ENCODE results near the gene FERMT3.

Gene FERMT3

DNA sequence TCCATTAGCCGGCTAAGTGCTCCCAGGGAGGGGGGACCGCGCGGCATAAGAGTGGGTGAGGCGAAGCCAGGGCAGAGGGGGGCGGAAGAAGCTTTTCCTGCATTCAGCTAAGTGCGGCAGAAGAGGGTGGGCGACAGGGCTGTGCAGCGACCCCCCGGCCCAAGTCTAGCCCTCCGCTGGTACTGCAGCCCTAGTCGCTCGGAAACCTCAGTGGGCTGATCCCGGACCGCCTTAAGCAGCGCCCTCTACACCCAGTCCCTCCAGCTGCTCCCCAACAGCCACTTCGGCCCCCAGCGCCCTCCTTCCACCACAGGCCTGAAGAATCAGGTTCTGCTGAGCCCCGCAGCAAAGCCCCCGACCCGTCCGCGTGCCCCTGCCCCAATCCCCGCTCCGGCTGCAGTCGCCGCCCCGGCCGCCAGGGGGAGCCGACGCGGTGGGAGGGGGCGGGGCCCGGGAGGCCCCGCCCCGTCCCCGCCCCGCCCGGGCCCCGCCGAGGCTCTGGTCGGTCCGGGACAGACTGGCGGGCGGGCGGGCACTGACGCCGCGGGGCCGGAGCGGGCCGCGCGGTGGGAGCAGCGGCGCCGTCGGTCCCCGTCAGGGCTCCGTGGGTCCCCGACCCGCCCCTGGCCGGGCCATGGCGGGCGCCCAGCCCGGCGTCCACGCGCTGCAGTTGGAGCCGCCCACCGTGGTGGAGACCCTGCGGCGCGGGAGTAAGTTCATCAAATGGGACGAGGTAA is 44.7 kb downstream of the FERMT3 start, which contains the start of gene PLCB3:
TSS of gene PLCB3 (plus strand) at position 515 of the 737 bp plus-strand sequence. CDS start at position 635, 120 bp downstream.
- DNase-seq: no peak

DNA sequence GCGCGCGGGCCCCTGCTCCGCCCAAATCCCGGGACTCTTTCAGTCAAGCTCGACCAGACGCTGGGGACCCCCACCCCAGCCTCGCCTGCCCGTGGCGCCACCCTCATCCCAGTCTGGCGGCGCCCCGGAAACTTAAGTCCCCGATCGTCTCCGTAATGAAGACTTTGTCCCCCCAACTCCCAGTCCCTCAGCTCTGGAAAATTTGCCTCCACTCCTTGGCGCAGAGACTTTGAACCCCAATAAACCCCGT is 45.2 kb downstream of the FERMT3 start:
- no peak for DNase-seq

DNA sequence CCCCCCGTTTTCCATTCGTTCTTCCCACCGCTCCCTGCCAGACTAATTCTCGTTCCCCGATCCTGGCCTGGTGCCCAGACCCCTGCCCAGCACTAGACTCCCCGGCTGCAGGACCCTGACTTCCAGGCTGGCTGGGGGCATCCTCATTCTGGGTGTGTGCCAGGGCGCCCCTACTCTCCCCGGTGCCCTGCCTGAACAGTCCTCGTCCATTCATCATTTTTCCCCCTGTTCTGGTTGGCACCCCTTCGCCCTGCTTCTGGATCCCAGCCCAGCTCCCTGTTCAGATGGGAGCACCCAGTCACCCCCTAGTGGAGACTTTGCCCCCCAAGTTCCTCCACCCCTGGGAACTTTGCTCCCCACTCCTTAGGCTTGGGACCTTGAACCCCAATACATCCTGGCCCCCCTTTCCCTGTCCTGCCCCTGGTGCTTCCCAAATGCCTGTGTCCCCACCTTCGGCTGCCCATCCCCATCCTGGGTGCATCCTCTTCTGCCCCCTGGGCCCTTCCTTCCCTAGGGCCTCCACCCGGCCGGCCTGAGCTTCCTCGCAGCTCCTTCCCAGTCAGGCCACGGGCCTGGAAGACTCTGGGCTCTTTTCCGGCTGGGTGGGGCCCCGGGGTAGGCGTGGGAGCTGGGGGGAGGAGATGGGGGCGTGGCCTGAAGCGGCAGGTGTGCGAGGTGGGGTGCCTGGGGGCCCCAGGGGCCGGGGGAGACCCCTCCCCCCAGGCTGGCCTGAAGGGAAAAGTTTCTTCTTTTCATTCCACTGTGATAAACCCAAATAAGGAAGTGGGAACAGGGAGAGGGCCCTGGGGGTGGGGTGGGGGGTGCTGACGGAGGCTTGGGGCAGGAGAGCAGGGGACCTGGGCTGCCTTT is 45.7 kb downstream of the FERMT3 start:
- no peak for DNase-seq

DNA sequence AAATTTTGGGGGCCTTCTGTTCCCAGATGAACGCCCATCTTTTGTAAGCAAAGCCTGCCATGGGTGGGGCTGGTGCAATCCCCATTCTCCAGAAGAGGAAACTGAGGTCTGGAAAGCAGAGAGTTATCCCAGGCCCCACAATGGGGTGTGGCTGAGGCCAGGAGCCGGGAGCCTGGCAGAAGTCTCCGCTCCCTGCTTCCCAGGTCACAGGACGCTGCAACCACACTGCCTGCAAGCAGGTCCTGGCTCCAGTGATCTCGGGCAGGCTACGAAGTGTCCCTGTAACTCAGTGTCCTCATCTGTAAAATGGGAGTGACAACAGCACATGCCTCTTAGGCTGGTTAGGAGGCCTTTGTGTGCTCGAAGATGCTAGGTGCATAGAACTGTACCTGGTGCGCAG is 46.5 kb downstream of the FERMT3 start:
- DNase-seq: no peak

DNA sequence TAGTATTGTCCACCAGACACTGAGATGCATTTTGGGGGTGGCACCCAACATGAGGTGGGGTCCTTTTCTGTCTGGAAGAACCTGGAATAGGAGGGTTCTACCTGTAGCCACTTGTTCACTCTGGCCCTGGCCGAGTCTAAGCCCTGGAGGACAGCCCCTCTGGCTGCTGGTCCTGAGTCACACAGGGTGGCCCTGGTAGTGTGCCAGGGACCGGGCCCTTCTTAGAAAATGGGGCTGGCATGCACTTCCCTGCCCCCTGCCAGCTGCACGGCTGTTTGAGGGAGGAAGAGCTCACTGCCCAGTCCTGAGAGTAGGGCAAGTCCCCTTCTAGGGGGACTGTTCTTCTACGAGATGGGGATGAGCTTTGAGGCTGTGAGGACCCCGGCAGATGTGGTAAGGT is 47.0 kb downstream of the FERMT3 start:
- DNase-seq: no peak

DNA sequence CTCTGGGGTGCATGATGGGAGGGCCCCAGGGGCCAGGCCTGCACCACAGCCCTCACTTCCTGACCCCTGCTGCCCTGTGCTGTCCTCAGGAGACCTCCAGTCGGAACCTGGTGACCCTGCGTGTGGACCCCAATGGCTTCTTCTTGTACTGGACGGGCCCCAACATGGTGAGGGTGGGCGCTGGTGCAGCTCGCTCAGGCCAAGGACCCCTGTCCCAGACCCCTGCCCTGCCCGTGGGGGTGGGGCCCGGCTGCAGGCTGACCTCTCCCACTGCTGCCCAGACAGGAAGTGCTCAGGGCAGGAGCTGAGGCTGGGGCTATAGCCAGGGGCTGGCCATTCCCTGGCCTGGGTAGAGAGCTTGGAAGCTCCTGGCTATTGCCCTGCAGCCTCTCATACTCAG is 47.8 kb downstream of the FERMT3 start:
- no peak for DNase-seq

DNA sequence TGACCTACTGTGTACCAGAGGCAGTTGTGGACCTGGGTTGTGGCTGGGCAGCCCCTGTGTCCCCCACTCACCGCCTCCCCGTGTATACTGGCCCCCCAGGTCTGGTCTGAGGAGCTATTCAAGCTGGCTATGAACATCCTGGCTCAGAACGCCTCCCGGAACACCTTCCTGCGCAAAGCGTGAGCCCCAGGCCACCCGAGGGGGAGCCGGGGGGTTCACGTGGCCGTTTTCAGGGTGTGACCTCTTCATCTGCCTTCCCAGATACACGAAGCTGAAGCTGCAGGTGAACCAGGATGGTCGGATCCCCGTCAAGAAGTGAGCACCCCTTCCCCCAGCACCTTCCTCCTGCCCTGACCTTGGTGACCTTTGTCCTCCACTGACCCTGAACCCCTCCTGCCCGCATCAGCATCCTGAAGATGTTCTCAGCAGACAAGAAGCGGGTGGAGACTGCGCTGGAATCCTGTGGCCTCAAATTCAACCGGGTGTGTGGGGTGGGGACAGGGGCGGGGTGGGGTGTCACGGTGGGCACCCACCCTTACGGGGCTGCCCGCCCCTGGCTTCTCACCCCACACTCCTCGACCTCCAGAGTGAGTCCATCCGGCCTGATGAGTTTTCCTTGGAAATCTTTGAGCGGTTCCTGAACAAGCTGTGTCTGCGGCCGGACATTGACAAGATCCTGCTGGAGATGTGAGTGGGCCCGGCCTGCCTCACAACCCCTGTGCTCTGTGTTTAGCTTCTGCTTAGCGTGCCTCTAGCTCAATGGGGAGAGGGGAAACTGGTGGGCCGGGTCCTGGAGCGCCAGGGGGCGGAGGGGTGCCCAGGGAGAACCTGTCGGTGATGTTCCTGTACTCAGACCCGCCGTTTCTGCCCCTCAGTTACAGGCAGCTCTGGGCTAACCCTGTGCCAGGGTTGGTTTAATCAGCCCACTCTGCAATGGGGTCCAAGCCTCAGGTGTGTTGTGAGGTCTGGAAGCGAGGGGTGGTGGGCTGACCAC is 48.9 kb downstream of the FERMT3 start:
- DNase-seq: no peak

DNA sequence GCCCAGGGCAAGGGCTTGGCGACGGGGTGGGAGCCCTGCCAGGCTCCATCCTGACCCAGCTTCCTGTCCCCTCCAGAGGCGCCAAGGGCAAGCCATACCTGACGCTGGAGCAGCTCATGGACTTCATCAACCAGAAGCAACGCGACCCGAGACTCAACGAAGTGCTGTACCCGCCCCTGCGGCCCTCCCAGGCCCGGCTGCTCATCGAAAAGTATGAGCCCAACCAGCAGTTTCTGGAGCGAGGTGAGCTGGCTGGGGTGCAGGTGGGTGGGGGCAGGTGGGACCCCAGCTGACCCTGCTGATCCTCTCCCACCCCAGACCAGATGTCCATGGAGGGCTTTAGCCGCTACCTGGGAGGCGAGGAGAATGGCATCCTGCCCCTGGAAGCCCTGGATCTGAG is 49.8 kb downstream of the FERMT3 start:
- DNase-seq: no peak

DNA sequence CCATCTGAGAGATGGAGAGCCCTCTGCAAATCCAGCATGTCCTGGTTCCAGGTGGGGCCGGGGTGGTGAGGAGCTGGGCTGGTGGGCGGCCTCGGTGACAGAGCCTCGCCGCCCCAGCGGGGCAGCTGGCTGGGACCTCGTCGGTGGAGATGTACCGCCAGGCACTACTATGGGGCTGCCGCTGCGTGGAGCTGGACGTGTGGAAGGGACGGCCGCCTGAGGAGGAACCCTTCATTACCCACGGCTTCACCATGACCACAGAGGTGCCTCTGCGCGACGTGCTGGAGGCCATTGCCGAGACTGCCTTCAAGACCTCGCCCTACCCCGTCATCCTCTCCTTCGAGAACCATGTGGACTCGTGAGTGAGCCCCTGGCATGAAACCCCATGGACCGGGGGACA is 51.8 kb downstream of the FERMT3 start:
- no peak for DNase-seq

DNA sequence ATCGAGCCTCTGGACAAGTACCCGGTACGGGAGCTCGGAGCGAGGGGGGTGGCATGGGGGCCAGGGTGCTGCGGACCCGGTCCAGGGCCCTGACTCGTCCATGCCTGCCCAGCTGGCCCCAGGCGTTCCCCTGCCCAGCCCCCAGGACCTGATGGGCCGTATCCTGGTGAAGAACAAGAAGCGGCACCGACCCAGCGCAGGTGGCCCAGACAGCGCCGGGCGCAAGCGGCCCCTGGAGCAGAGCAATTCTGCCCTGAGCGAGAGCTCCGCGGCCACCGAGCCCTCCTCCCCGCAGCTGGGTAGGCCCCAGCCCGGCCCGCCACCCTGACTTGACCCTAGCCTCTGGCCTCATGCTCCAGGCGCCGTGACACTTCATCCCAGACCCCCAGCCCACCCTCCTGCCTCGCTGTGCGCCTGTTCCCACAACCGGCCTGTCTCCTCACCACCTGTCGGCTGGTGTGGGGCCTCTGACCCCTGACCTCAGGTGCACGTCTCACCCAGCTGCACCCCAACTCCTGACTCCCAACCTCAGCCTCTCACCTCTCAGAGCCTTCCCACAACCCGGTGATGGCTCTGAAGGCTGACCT is 52.5 kb downstream of the FERMT3 start:
- no peak for DNase-seq

DNA sequence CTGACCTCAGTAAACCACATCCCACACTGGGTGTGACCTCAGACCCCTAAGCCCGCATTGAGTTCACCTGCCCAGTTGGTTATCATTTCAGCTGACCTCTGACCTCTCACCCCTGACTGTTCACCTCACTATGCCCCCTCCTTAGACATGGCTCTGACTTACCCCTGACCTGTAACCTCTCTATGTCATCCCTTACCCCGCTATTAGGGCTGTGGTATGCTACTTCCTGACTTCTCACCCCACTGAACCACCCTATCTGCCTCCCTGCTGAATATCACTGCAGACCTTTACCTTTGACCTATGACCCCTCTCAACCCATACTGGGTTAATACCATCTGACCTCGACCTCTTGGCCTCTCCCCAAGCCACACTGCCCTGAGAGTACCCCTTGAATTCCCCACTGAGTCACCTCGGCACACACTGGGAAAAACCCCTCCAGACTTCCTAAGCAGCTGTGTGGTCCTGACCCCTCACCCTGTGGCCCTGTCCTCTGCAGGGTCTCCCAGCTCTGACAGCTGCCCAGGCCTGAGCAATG is 53.1 kb downstream of the FERMT3 start:
- no peak for DNase-seq

DNA sequence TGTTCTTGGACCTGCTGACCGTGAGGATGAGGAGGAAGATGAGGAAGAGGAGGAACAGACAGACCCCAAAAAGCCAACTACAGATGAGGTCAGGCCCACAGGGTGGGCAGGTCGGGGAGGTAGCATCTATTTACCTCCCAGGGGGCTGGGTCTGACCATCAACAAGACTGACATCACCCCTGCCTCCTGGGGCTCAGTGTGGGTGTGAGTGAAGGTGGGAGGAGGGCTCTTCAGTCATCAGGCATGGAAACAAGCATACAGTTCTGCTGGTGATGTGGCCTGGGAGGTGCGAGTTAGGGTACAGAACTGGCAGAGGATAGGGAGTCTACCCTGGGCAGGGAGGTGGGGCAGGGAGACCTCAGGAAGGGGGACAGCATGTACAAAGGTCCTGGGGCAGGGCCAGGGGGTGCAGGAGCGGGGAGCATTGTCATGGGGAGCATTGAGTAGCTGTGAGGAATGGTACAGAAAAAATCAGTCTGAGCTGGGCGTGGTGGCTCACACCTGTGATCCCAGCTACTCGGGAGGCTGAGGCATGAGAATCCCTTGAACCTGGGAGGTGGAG is 53.7 kb downstream of the FERMT3 start:
- no peak for DNase-seq

DNA sequence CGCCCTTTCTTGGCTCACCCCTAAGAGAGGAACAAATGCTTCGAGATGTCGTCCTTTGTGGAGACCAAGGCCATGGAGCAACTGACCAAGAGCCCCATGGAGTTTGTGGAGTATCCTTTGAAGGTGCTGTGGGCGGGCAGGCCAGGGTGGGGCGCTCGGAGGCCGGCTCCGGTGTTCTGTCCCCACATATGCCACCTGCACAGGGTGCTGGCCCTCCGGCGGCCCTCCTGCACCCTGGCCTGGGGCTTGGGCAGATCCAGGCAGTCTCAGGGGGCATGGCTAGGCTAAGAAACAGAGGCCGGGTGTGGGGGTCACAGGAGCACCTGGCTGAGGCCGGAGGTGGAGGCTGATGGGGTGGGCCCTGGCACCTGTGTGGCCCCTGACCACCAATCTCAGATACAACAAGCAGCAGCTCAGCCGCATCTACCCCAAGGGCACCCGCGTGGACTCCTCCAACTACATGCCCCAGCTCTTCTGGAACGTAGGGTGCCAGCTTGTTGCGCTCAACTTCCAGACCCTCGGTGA is 55.1 kb downstream of the FERMT3 start:
- DNase-seq: no peak

DNA sequence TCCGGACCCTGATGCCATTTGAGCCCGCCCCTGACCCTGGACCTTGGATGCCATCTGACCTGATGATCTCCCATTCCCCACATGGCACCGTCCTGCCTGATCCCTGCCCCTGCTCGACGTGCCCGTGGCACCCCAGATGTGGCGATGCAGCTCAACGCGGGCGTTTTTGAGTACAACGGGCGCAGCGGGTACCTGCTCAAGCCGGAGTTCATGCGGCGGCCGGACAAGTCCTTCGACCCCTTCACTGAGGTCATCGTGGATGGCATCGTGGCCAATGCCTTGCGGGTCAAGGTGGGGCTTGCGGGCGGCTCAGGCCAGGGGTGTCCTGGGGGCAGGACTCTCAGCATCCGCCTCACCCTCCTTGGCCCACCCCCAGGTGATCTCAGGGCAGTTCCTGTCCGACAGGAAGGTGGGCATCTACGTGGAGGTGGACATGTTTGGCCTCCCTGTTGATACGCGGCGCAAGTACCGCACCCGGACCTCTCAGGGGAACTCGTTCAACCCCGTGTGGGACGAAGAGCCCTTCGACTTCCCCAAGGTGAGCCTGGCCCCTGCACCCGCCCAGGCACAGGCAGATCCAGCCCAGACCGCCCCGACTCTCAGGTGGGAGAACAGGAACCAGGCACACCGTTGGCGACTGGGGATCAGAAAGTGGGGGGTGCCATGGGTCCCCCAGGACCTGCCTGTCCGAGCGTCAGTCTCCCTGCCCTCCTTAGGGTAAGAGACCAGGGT is 55.9 kb downstream of the FERMT3 start:
- no peak for DNase-seq

DNA sequence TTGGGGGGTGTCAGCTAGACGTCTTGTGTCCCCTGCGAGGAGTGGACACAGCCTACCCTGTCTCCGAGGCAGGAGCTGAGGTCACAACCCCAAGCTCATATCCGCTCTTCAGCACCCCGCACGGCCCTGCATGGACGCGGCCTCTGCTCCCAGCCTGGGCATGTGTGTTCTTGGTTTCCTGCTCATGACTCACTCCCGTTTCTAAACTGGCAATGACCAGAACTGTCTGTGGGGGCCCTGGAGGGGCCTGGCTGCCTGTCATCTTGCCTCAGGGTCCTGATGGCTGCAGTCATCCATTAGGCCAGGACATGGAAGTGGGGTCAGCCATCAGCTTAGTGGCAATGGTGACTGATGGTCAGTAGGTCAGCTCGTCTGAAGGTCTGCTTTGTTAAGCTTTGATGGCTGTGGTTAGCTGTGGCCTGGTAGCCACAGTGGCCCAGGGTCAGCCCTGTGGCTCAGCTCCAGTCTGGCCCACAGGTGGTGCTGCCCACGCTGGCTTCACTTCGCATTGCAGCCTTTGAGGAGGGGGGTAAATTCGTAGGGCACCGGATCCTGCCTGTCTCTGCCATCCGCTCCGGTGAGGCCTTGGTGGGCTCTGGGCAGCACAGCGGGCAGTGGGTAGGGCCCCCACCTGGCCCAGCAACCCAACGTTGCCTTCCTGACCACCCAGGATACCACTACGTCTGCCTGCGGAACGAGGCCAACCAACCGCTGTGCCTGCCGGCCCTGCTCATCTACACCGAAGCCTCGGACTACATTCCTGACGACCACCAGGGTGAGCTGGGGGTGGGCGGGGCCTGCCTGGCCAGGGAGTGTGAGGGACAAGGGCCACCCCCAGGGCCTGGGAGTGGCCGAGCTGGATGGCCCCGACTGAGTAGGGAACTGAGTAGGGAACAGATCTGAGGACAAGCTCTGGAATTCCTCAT is 56.8 kb downstream of the FERMT3 start:
- DNase-seq: no peak

DNA sequence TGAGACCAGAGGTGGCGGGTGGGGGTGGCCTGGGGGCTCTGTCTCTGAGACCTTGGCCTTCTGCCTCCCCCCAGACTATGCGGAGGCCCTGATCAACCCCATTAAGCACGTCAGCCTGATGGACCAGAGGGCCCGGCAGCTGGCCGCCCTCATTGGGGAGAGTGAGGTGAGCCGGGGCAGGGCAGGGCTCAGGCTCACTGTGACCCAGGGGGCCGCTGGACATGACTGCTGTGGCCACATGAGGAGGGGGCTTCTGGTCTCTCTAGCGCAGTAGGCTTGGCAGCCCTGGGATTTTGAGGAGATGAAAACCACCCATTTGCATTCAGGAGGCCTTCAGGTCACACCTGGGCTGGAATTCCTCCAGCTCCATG is 57.4 kb downstream of the FERMT3 start:
- no peak for DNase-seq

DNA sequence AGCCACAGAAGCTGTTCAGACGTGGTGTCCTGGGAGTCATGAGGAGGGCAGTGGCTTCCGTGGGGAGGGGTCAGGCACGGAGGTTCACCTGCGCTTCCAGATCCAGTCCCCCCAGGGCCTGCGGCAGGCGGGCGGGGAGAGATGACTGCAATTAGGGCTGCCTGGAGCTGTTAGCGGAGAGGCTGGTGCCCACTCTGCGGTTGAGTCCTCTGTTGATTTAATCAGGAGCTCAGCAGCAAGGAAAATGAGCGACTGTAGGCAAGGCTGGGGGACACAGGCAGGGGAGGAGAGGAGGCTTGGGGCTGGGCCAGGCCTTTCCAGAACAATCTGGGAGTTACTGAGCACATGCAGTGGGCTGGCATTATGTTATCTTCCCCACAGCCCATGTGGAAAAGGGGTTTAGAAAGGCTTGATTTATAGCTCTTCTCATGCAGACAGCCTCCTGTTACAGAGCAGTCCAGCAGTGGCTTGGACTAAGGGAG is 57.9 kb downstream of the FERMT3 start:
- no peak for DNase-seq

DNA sequence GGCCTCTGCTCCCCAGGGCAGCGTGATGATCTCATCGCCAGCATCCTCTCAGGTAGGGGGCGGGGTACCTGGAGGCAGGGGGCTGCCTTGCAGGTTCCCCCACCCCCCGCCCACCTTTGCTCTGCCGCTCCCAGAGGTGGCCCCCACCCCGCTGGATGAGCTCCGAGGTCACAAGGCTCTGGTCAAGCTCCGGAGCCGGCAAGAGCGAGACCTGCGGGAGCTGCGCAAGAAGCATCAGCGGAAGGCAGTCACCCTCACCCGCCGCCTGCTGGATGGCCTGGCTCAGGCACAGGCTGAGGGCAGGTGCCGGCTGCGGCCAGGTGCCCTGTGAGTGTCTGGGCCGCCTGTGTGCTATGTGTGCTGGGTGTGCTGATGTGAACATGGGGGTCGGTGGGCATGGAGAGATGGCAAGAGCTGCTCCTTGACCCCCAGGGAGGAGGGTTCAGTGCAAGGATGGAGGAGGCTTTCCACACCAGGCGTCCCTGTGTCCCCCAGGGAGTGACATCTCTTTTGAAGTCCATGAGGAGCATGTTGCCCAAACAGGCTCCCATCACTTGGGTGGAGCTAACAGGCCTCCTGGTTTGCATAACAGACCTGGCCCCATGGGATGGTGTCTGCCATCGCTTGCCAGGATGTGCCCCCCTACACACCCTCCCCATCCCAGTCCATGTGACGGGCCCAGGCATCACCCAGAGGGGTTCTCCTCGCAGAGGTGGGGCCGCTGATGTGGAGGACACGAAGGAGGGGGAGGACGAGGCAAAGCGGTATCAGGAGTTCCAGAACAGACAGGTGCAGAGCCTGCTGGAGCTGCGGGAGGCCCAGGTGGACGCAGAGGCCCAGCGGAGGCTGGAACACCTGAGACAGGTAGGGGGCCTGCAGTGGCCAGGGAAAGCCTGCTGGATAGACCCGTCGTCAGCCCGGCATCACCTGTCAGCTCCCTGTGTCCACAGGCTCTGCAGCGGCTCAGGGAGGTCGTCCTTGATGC is 58.9 kb downstream of the FERMT3 start:
- no peak for DNase-seq

DNA sequence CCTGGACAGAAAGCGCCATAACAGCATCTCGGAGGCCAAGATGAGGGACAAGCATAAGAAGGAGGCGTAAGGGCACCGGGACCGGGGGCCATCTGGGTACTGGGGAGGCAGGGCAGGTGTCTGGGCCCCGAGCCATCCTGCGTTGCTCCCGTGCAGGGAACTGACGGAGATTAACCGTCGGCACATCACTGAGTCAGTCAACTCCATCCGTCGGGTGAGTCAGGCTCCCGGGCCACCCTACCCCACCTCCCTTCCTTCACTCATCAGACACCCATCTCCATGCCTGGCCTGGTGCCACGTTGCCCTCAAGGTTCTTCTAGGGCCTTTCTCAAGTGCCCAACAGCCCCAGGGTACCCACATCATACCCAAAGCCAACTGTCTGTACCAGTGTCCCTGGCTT is 59.8 kb downstream of the FERMT3 start:
- no peak for DNase-seq
